ENCODE data around the gene TRIML1. TPM values are rescaled to one million over a fixed set of nuclear protein-coding genes. Genes with fewer than 3 reads are reported as not detected.
A peak's percentile ranks its signal among the peaks of the same experiment; 100 is the strongest.

The TRIML1 gene
- total and polyA plus RNA-seq, 2 of the 8 experiments (the other 6 are each of a cell fraction or from before 2014, with no cell fraction given), result not detected

GRCh38 chr4:188107931-188108843 is 31.1 kb upstream of the TRIML1 start (continued):
- TF ChIP-seq, protein P1, sequence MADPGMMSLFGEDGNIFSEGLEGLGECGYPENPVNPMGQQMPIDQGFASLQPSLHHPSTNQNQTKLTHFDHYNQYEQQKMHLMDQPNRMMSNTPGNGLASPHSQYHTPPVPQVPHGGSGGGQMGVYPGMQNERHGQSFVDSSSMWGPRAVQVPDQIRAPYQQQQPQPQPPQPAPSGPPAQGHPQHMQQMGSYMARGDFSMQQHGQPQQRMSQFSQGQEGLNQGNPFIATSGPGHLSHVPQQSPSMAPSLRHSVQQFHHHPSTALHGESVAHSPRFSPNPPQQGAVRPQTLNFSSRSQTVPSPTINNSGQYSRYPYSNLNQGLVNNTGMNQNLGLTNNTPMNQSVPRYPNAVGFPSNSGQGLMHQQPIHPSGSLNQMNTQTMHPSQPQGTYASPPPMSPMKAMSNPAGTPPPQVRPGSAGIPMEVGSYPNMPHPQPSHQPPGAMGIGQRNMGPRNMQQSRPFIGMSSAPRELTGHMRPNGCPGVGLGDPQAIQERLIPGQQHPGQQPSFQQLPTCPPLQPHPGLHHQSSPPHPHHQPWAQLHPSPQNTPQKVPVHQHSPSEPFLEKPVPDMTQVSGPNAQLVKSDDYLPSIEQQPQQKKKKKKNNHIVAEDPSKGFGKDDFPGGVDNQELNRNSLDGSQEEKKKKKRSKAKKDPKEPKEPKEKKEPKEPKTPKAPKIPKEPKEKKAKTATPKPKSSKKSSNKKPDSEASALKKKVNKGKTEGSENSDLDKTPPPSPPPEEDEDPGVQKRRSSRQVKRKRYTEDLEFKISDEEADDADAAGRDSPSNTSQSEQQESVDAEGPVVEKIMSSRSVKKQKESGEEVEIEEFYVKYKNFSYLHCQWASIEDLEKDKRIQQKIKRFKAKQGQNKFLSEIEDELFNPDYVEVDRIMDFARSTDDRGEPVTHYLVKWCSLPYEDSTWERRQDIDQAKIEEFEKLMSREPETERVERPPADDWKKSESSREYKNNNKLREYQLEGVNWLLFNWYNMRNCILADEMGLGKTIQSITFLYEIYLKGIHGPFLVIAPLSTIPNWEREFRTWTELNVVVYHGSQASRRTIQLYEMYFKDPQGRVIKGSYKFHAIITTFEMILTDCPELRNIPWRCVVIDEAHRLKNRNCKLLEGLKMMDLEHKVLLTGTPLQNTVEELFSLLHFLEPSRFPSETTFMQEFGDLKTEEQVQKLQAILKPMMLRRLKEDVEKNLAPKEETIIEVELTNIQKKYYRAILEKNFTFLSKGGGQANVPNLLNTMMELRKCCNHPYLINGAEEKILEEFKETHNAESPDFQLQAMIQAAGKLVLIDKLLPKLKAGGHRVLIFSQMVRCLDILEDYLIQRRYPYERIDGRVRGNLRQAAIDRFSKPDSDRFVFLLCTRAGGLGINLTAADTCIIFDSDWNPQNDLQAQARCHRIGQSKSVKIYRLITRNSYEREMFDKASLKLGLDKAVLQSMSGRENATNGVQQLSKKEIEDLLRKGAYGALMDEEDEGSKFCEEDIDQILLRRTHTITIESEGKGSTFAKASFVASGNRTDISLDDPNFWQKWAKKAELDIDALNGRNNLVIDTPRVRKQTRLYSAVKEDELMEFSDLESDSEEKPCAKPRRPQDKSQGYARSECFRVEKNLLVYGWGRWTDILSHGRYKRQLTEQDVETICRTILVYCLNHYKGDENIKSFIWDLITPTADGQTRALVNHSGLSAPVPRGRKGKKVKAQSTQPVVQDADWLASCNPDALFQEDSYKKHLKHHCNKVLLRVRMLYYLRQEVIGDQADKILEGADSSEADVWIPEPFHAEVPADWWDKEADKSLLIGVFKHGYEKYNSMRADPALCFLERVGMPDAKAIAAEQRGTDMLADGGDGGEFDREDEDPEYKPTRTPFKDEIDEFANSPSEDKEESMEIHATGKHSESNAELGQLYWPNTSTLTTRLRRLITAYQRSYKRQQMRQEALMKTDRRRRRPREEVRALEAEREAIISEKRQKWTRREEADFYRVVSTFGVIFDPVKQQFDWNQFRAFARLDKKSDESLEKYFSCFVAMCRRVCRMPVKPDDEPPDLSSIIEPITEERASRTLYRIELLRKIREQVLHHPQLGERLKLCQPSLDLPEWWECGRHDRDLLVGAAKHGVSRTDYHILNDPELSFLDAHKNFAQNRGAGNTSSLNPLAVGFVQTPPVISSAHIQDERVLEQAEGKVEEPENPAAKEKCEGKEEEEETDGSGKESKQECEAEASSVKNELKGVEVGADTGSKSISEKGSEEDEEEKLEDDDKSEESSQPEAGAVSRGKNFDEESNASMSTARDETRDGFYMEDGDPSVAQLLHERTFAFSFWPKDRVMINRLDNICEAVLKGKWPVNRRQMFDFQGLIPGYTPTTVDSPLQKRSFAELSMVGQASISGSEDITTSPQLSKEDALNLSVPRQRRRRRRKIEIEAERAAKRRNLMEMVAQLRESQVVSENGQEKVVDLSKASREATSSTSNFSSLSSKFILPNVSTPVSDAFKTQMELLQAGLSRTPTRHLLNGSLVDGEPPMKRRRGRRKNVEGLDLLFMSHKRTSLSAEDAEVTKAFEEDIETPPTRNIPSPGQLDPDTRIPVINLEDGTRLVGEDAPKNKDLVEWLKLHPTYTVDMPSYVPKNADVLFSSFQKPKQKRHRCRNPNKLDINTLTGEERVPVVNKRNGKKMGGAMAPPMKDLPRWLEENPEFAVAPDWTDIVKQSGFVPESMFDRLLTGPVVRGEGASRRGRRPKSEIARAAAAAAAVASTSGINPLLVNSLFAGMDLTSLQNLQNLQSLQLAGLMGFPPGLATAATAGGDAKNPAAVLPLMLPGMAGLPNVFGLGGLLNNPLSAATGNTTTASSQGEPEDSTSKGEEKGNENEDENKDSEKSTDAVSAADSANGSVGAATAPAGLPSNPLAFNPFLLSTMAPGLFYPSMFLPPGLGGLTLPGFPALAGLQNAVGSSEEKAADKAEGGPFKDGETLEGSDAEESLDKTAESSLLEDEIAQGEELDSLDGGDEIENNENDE (IDR thresholded peaks at IDR 0.05; ENCODE audit: insufficient replicate concordance, low read length), result peak; percentile 81
- no peak for TF ChIP-seq USF2 (IDR thresholded peaks at IDR 0.05; ENCODE audit: low read length)
- no peak for TF ChIP-seq CBX5 (IDR thresholded peaks at IDR 0.05; ENCODE audit: low read depth, low read length)
- peak; percentile 25 for TF ChIP-seq KDM4A (IDR thresholded peaks at IDR 0.05; ENCODE audit: low read depth, low read length, severe bottlenecking)
- peak; percentile 52 for TF ChIP-seq NANOG (IDR thresholded peaks at IDR 0.05; ENCODE audit: insufficient read depth, low read depth, low read length, poor library complexity, severe bottlenecking)
- no peak for TF ChIP-seq RBBP5 (IDR thresholded peaks at IDR 0.05; ENCODE audit: borderline replicate concordance, low read depth, low read length)
- TF ChIP-seq RFX5 (IDR thresholded peaks at IDR 0.05; ENCODE audit: borderline replicate concordance, low read depth, low read length), result no peak

All from H1 (cell line).